ENCODE results near the gene ITGB6.
A peak's percentile ranks its signal among the peaks of the same experiment; 100 is the strongest.
"Not testable (repeated sequence)": the region's sequence is repeated elsewhere in the genome, so short reads cannot be mapped to it uniquely, and the experiment has no call there.

Gene ITGB6

DNA sequence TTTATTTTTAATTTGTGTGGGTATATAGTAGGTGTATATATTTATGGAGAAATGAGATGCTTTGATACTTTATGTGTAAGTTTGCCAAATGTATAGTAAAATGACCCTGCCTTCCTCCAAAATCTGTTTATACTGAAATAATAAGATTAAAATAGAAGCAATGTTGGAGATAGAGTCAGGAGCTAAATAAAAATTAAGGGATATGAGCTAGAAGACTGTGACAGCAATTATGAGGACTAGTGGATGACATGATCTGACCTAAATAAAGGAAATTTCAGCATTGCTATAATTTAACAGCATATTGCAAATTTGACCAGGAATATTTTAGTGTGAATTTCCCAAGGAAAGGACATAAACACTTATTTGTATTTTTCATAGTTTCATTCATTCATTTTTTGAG, 60.7 kb downstream of the ITGB6 start:
- no peak for DNase-seq

DNA sequence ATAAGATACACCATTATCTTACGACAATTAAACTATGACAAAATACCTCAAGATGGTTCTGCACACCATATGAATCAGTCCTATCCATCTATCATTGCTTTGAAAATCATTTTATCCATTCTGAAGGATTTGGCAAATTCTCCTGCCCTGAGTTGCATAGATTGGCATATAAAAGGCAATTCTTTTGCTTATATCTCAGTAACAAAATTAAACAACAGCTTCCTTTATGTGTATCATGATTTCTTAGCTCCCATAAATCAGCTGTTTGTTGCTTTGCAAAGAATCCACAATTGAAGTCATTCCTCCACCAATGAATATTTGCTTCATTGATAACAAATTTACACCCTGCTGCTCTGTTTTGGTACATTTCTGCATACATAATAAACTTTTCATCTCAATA, 61.7 kb downstream of the ITGB6 start:
- DNase-seq, result no peak

DNA sequence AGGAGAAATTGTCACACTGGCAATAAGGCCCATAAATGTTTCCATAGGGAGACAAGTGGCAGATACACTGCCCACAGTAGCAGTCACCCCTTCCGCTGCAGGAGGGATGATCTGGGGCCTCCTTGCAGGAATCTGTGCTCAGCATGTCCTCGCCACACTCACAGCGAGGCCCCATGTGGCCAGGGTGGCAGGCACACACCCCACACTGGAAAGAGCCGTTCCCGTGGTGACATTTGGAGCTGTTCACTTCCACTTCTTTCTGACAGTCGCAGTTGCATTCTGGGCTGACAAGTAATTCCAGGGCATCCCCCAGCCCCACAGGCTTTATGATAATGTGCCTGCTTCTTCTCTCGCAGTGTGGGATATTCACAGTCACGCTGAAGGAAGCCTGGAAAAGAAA, 62.6 kb downstream of the ITGB6 start:
- no peak for DNase-seq

DNA sequence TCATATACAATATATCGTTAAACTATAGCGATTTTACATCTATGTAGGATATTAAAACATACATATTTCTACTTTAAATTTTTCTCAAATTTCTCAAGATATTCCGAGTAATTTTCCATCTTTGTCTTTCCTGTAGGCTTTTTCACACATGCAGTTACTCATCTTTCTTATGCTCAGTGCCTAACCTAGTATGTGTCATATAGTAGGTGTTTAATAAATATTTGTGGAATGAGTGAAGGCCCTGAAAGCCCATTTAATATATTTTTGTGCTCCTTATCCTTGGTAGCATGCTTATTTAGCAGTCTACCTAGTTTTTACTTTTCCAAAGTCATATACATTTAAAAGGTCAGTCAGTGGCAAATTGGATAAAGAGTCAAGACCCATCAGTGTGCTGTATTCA, 67.3 kb downstream of the ITGB6 start:
- no peak for DNase-seq

DNA sequence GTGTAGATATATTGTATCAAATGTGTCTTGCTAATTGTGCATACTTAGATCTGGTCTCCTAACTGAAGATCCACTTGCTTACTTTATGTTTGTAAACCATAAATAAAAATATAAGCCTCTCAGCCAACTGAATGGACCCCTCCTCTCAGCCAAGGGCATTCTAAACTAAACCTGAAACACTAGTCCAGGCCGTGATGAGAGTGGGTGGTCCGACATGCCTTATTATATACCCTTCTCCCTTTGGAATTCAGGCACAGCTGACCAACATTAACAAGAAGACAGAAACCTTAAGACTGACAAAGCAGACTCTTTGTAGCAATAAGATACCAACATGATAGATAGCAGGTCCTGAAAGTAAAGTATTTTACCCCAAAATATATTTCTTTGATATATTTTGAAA, 73.3 kb downstream of the ITGB6 start:
- DNase-seq, result no peak

DNA sequence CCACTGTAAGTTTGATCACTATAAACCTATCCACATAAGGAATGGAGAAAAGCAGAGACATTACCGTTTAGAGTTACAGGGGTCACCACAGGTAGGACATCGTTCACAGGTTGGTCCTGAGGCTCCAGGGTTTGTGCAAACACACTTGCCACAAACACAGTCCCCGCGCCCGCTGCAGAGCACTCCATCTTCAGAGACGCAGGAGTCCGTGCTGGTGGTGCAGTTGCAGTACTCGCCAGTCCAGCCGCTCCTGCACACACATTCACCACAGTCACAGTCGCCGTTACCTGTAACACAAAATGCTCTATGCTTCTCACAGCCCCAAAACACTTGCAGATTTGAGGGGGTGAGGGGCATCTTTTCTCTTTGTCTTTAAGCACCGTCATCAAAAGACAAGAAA, 73.8 kb downstream of the ITGB6 start:
- no peak for DNase-seq

DNA sequence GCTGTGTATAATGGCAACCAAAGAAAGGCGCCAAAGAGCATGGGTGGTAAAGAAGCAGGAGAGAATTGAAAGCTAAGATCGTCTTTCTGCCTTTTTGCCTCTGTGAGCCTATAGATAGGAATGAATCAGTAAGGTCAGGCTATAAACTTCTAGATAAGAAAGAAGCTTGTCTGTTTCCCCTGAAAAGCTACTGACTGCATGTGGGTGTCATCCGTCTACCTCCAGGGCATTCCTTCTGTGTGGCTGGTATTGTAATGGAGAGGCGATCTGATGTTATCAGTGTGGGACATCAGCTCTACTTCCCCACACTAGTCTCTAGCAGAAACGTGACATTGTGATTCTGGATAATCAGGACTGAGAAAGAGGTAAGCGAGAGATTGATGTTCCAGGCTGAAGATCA, 74.2 kb downstream of the ITGB6 start:
- no peak for DNase-seq

DNA sequence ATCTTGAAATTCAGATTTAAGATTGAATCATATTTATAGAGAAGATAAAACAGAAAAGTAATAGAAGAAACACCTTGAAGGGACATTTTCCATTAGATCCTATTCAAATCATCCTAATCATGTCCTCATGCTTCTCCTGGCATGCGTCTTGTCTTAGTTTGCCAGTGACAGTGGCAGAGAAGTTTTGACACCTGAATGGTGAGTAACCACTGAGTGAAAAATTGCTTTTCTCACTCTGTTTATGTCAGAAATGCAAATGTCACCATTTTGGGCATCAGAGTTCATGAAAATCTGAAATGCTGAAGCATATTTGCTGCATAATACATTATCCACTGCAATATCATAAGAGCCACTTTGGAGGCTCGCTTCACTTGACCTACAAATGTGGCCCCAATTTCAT, 74.7 kb downstream of the ITGB6 start:
- DNase-seq, result no peak

DNA sequence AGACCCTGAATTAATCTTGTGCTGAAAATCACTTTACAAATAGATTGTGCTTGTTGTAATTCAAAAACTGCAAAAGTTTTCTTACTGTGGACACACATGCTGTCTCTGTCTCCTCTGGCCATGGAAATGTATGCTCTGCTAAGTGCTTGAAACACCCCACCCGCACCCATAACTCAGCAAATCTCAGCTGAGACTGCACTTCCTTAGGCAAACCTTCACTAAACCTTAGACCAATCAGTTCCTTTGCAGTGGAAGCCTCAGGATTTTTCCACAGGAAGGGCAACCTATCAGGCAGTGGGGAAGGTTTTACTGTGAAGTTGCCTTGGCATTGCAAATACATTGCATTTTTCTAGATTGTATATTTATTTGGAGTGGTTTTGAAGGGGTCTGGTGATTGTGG, 75.5 kb downstream of the ITGB6 start:
- no peak for DNase-seq

DNA sequence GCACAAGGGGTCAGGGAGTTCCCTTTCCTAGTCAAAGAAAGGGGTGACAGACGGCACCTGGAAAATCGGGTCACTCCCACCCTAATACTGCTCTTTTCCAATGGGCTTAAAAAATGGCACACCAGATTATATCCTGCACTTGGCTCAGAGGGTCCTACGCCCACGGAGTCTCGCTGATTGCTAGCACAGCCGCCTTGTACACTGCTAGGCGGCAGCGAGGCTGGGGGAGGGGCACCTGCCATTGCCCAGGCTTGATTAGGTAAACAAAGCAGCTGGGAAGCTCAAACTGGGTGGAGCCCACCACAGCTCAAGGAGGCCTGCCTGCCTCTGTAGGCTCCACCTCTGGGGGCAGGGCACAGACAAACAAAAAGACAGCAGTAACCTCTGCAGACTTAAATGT, 85.4 kb downstream of the ITGB6 start:
- DNase-seq, result not testable (repeated sequence)

DNA sequence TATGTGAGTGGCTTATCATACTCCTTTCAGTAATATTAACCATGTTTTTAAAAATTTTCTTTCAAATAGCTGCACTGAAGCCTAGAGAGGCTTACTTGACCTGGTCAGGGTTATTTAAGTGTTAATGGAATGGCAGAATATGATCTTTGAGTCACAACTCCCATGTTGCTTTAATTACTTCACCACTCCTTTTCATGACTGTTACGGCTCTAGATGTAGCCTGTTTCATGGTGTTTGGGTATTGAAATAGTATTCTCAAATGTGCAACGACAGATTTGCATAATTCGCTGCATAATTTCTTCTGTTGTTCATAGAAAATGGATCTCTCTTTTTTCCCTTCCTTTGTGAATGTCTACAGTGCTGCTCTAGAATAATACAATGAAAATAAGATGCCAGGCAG, 86.1 kb downstream of the ITGB6 start:
- DNase-seq, result no peak

DNA sequence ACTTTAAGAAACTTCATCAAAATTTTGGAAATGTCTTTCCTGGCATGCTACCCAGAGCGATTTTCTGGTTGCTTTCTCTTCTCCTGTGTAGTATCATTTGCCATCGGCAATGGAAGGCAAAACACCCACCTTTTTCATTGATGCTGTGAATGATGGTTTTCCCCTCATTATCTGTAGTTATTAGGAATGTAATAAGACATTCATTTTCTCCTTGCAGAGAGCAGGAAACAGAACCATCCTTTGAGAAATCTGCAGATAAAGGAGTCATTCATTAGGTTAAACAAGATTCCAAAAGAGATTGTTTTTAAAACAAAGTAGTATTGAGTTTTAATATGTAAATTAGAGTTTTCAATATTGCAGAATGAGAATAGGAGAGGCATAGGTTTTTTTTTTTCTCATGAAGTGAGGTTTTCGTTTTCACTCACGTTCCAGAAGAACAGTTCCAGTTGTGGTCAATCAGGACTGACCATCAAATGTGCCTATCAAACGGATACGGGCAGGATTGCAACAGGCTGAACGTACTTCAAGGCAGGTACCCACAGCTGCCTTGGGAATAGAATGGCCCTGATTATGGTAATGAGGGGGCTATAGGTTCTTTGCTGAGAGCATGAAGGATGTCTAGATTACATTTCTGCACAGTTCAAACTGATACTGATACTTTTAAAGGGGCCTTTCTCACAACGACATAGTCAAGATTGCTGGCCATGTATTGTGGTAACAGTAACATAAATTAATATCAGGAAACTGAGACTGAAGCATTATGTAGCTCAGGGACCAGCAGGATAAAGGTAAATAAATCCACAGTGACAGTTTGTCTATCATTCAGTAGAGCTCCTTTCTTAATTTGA, 87.9 kb downstream of the ITGB6 start:
- no peak for DNase-seq

DNA sequence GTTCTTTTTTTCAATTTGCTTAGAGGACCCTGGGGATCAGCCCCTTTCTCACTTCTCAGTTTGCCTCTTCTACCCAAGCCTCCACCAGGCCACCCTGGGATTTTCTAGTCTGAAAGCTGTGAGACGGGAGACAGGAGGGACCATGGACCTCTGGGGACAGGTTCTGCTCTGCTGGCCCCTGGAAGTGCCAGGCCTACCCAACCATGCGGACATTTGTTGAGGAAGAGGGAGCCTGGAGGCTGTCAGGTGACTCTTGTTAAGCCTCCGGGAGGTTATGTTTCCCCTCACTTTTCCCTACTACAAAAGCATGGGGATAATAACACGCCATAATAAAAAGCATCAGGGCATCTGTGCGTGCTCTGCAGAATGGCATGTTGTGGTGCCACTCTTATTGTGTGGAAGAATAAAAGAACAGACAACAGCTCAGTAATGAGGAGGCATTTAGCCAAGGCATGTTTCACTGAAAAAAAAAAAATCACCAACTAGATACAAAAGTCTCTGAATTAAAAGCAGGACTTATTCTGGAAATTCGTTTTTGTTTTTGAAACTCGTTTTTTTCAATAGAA, 89.3 kb downstream of the ITGB6 start:
- DNase-seq, result no peak

DNA sequence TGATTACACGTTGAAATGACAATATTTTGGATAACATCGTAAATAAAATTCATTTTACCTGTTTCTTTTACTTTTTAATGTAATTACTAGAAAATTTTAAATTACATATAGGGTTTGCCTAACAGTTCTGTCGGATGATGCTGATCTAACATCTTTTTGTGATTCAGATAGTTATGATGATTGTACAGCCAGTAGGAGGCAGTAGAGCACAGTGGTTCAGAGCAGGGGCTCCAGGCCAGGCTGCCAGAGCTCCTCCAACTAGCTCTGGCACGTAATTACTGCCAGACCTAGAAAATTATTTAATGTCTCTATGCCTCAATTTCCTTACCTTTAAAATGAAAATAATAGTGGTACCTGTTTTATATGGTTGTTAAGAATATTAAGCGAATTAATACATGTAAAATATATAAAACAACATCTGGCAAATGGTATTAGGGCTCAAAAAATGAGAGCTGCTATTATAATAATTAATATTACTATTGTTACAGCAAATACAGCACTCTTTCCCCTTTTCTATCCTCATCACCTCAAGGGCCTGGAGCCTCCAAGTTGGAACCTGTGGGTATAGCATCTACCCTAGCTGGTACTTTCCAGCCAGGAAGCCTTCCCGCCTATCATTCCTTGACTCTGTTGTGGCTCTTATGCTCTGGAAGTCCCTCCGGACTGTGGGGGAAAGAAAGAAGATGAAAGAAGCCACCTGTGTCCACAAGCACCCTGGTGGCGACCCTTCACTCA, 90.0 kb downstream of the ITGB6 start:
- DNase-seq, result peak; percentile 89

DNA sequence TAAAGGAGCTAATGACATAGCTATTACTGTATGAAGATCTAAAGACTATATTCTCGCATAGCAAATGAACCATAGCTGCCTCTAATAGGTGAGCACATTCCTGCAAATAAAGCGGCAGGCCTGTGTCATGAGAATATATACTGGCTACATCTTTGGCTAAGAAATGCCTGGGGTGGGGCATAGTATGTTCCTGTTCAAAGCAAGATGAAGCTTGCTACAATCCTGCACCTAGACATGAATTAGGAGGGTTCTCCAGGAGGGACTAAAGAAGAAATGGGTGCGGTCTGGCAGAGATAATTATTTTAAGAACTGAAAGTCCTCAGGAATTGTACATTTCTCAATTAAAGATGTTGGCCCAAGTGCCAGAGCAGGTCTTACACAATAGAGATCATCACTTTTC, 90.8 kb downstream of the ITGB6 start:
- DNase-seq, result no peak

DNA sequence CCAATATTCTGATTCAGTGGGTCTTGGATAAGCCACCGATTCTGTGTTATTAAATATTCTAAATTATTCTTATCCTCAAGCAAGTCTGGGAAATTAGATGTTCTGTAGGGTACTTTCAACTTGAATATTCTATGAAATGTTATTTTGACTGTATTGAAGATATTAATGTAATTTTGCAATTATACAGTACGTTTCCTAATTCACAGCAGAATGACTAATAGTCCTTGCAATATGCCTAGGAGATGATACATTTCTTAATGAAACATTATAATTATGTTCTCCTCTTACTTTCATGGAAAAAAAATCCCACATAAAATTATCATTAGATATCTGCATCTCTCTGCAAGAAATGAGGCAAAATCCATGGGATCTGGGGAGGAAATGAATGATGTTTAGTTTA, 91.4 kb downstream of the ITGB6 start:
- no peak for DNase-seq

DNA sequence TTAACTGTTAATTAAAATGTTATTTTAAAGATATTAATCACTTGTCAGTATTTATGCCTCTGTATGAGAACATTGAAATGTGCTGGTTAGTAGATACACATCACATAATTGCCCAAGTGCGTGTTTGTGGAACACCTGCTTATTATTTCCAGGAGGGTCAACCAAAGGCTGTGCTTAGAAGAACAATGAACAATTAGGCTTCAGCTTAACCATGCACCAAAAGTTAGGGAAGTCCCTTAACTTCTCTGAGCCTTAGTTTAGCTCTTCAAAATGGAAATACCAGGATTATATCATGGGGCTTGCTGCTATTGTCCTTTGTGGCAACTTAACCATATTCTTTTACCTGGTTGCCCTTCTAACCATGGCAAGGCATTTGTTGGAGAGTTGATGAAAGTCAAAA, 94.7 kb downstream of the ITGB6 start:
- no peak for DNase-seq

DNA sequence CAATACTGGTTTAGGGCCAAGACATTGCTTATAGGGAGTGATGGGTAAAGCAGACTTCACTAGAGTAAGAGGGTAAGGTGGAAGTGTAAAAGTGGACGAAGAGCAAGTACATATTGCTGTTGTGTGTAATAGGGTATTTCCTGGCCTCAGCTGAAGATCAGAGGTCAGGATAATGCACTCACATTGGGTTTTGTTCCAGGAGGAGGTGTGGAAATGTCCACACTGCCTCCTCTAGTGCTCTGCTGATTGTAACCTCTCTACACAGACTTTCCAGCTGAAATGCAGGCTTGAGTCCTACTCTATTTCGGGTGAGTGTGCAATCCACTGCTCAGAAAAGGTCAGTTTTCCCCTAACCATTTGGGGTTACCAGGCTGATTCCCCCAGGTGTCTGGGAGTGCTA, 96.0 kb downstream of the ITGB6 start:
- no peak for DNase-seq

DNA sequence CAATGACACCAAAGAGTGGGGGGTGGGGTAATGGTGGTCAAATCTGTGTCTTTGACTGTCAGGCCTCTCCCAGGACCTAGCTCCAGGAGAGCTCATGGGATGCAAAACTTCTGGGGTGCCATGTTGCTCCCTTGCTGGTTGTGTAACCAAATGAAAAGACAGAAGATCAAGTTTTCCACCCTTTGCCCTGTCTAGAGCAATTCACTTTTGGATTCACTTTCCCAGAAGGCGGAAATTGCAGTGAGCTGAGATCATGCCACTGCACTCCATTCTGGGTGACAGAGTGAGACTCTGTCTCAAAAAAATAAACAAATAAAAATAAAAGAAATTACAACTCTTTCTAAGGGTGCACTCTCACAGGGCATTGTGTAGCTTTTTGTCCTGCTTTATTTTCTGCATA, 102.7 kb downstream of the ITGB6 start:
- no peak for DNase-seq

DNA sequence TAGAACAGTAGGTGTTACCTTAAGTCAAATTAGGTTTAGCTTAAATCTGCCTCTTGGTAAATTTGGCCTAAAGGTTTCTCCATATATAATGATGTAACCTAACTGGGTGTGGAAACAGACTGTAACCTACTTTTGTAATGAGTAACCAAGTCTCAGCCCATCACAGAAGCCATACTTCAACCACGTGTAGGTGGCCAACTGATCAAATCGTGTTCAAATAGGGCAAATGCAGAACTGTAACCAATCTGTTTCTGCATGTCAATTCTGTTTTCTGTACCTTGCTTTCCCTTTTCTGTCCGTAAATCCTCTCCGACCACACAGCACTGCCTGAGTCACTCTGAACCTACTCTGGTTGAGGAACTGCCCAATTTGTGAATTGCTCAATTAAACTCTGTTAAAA, 103.7 kb downstream of the ITGB6 start:
- DNase-seq, result no peak

DNA sequence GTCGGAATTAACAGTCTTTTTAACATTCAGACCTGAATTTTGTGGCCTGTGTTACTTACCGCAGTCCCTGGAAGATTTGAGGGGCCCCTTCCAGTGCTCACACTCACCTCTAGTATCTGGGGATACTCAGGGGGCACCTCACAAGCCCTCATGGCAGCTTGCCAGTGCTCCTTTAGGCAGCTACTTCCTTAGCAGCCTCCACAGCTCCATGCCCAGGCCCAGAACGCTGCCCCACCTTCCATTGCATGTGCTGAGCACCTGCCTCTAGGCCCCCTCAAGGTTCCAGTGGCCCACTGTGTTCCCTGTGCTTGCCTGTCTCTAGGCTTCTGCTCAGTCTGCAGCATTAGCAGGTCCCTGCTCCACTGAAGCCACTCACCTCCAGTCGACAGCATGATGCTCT, 107.6 kb downstream of the ITGB6 start:
- no peak for DNase-seq

DNA sequence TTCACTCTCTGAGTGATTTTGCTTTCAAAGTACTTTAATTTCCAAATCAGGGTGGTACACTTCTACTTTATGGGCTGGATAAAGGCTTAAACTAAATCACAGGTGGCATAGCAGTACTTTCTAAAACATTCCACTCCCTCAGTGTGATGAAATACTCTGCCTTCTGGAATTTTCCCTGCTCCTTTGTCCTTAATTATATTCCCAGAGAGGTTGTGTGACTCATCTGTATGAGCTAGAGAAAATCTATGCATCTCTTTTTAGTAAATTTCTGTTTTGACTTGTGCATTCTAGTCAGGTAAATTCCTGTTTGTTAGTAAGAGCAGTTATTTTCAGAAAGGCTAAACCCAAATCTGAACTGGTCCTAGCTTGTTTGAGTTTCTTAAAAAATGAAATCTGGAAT, 108.7 kb downstream of the ITGB6 start:
- DNase-seq, result no peak

DNA sequence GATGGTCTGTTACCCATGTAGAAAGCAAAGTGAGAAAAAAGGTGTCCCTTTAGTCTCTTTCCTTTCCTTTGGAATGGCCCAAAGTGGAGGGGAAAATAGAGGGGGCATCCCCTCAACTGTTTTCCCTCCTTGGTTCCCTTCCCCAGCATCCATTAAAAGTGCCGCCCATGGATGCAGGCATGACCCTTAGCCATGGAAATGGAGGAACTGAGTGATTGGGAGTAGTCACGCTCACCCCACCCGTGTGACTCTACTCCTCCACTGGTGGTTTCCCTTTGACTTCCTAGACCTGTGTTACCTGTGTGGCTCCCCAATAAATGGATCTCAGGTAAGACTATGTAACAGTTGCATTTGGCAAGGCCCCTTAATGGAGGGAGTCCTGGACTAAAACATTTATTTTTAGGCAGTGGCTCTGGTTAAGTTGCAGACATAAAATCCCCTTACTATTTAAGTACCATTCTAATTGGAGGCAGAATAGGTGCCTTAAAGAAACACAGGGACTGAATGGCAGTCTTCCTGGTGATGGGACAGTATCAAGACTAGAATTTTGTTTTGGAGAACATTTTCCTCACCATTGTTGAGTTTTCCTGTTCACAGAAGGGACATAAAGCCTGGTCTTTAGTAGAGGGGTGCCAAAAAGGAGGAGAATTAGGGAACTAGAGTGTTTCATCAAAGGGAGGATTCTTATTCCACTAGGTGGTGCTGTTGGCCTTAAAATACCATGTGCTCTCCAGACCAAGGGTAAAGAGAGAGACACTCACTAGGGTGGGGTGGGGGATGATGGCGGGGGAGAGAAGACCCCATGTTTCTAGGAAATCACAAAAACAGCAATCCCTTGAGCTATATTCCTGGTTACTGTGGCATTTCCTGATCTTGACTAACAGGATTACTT, 112.0 kb downstream of the ITGB6 start:
- peak; percentile 65 for DNase-seq
